ENCODE results near the gene MRPL55.

MRPL55 gene

DNA sequence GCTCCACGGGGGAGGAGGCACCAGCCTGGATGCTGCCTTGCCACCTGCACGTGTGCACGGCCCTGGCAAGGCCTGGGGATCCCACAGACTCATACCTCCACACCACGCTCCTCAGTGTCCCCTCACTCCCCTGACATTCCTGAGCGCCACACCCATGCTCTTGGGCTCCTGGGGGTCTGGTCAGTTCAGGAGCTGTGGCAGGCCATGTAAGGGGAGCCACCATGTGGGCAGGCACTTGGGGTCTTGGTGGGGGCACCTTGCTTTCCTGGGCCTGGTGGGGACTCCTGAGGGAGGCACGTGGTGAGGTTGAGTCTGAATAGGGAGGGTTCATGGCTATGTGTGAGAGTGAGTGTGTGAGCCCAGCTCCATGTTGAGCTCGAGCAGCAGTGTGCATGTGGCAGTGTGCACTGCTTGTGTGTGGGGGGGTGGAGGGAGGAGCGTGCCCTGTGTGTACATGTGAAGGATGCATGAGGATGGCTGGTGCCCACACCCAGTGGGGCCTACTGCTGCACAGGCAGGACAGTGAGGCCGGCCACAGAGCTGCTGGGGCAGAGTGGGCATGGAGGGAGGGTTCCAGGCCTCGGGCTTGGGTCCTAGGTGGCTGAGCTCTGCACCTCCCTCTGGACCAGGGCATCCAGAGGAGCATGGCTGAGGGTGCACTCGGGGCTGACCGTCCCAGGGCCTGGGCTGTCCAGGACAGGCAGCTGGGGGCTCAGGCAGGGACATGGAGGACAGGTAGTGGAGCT, 42.3 kb upstream of the MRPL55 start:
- no peak overlapping the region for H3K4me3 ChIP-seq (ENCODE audit: low read depth, low read length)
- no peak for DNase-seq (ENCODE audit: low read depth)
- TF ChIP-seq, protein P1, sequence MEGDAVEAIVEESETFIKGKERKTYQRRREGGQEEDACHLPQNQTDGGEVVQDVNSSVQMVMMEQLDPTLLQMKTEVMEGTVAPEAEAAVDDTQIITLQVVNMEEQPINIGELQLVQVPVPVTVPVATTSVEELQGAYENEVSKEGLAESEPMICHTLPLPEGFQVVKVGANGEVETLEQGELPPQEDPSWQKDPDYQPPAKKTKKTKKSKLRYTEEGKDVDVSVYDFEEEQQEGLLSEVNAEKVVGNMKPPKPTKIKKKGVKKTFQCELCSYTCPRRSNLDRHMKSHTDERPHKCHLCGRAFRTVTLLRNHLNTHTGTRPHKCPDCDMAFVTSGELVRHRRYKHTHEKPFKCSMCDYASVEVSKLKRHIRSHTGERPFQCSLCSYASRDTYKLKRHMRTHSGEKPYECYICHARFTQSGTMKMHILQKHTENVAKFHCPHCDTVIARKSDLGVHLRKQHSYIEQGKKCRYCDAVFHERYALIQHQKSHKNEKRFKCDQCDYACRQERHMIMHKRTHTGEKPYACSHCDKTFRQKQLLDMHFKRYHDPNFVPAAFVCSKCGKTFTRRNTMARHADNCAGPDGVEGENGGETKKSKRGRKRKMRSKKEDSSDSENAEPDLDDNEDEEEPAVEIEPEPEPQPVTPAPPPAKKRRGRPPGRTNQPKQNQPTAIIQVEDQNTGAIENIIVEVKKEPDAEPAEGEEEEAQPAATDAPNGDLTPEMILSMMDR (IDR thresholded peaks at IDR 0.05; ENCODE audit: insufficient read depth, low read depth, low read length, missing control alignments), result no peak

DNA sequence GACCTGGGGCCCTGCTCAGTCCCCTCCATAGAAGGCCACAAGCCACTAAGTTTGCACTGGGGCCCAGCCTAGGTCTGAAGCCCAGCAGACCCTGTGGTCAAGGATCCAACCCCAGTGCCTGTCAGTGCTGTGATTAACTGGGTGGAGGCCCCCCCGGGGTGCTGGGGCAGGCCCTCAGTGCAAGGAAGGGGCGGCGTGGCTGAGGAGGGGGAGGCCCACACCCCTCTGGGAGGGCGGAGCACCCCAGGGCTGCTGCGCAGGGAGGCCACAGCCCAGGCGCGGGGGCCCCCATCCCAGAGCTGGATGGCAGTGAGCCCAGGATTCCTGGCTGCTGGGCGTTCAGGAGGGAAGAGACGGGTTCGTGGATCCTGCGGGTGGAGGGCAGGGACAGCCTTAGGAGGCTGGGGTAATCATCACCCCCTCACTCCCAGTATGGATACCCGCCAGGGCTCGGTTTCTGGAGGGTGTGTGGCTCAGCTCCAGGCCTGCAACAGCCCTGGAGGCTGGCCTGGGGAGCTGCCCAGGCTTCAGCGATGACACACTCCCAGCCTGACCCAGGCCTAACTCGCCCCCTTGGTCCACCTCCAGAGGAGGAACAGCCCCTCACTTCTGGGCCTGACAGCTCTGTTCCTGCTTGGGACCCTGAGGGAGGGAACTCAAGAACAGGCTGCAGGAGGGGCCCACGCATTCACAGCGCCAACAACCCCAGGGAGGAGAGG, 41.5 kb upstream of the MRPL55 start:
- DNase-seq (ENCODE audit: low read depth), result no peak
- TF ChIP-seq, protein P1 (IDR thresholded peaks at IDR 0.05; ENCODE audit: insufficient read depth, low read depth, low read length, missing control alignments), result no peak
- no peak overlapping the region for H3K4me3 ChIP-seq (ENCODE audit: low read depth, low read length)

DNA sequence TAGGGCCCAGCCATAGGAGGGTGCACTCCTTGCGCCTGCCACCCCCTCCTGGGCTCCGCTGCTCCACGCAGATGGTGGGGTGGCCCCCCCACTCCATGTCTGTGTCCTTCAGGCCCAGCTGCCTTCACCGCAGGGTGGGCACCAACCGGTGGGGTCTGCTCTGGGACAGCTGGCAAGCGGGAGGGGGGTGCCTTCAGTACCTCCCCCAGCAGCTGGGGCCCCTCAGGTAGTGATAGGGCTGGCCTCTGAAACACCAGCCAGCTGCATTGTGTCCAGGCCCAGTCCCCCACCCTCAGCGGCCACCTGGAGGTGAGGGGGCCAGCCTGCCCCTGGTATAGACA, 41.0 kb upstream of the MRPL55 start:
- TF ChIP-seq, protein P1 (IDR thresholded peaks at IDR 0.05; ENCODE audit: insufficient read depth, low read depth, low read length, missing control alignments), result no peak
- H3K4me3 ChIP-seq (ENCODE audit: low read depth, low read length), result no peak overlapping the region
- no peak for DNase-seq (ENCODE audit: low read depth)

DNA sequence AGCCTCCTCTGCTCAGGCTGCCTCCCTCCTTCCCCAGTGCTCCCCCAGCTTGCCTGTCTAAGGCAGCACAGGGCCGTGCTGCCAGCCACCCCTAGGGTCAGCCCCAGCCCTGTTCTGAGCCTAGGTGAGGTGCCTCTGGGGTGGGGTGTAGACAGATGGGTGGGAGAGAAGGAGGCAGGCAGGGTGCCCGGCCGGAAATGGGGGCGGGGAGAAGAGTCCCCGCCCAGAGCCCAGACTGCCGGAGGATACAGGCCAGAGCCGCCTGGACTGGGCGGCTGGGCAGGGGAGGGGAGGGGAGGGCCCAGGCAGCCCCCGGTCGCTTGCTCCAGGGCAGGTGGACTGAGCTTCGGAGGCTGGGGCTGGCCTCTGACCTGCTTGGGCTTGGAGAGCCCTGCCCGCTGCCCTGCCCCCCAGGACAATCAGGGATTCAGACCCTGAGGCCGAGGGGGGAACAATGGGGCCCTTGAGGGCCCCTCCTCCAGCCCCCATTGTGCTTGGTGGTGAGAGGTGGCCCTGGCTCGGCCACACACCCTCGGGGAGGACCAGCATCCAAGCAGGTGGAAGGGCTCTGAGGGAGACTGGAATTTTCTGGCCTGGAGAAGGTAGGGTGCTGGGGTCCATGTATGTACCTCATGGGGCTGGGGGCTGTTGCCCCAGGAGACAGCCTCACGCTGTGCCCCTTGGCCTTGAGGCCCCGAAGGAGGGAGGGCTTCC, 40.5 kb upstream of the MRPL55 start, which contains the start of gene GJC2:
TSS of gene GJC2 (plus strand) at position 525 of the 714 bp plus-strand sequence. CDS start 7,829 bp downstream, outside the sequence.
- TF ChIP-seq, protein P1 (IDR thresholded peaks at IDR 0.05; ENCODE audit: insufficient read depth, low read depth, low read length, missing control alignments), result no peak
- DNase-seq (ENCODE audit: low read depth), result no peak
- H3K4me3 ChIP-seq (ENCODE audit: low read depth, low read length), result no peak within 1 kb of the TSS

DNA sequence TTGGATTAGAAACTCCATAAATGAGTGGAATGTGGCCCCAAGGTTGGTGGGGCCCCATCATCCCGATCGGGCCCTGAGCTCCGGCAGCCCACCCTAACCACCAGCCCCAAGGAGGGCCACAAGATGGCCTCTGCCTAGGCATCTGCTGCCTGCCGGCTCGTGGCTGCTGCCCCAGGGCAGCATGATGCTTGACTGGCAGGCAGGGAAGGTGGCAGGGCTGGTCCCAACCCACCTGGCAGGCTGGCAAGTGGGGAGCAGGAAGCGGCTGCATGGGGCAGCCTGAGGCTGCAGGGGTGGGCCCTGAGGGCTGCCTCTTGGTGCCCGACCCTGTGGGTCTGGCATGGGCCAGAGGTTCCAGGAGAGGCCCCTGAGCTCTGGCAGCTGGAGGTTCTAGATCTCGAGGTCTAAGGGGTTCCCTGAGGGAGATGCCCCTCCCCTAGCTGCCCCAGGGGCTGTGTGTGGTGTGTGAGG, 39.9 kb upstream of the MRPL55 start:
- no peak for DNase-seq (ENCODE audit: low read depth)
- TF ChIP-seq, protein P1 (IDR thresholded peaks at IDR 0.05; ENCODE audit: insufficient read depth, low read depth, low read length, missing control alignments), result no peak
- H3K4me3 ChIP-seq (ENCODE audit: low read depth, low read length), result no peak overlapping the region

DNA sequence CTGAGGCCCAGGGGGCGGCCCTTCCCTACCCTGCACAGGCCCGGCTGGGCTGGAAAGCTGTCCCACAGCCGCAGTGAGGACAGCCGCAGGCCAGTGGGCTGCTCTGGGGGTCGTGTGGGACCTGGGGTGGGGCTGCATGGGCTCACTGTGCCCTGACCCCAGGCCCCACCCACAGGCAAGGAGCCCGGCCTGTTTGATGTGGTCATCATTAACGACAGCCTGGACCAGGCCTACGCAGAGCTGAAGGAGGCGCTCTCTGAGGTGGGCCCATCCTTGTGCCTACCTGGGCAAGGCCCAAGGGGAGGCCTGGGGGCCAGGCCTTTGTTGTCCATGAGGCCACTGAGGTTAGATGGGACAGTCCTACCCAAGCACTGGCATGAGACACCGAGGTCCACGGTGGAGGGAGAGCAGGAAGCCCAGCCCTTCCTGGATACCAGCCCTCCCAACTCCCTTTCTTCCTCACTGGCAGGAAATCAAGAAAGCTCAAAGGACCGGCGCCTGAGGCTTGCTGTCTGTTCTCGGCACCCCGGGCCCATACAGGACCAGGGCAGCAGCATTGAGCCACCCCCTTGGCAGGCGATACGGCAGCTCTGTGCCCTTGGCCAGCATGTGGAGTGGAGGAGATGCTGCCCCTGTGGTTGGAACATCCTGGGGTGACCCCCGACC, 39.2 kb upstream of the MRPL55 start:
- no peak for DNase-seq (ENCODE audit: low read depth)
- no peak overlapping the region for H3K4me3 ChIP-seq (ENCODE audit: low read depth, low read length)
- TF ChIP-seq, protein P1 (IDR thresholded peaks at IDR 0.05; ENCODE audit: insufficient read depth, low read depth, low read length, missing control alignments), result no peak

Measured in GM12865 (cell line).